IMR-90 (cell line): ENCODE data around the gene GPA33.

ENCODE experiments used
- BHLHE40 ChIP-seq: fragments of 150-350 bp; IDR thresholded peaks from 2 replicates; pipeline ENCODE4 v1.6.1; 2016; ENCODE audit warnings: mild to moderate bottlenecking, low read depth, low read length
- CHD1 ChIP-seq: IDR thresholded peaks from 2 replicates; pipeline ENCODE4 v1.6.1; 2012; ENCODE audit warnings: low read depth, low read length, improper control_type of control experiment
- CTCF ChIP-seq: conservative IDR thresholded peaks from 2 replicates; pipeline ENCODE4 v1.5.1; 2012; ENCODE audit warnings: mild to moderate bottlenecking, low read depth, low read length, improper control_type of control experiment
- ELK1 ChIP-seq: fragments of 150-350 bp; IDR thresholded peaks from 2 replicates; pipeline ENCODE4 v1.6.1; 2016; ENCODE audit warnings: low read depth, mild to moderate bottlenecking, low read length, moderate library complexity, borderline replicate concordance
- FOS ChIP-seq: fragments of 150-350 bp; IDR thresholded peaks from 2 replicates; pipeline ENCODE4 v1.6.1; 2016; ENCODE audit warnings: low read depth, low read length
- MAFK ChIP-seq: IDR thresholded peaks from 2 replicates; pipeline ENCODE4 v1.6.1; 2012; ENCODE audit warnings: low read depth, low read length, improper control_type of control experiment
- MXI1 ChIP-seq: IDR thresholded peaks from 2 replicates; pipeline ENCODE4 v1.6.1; 2012; ENCODE audit warnings: low read depth, mild to moderate bottlenecking, low read length, moderate library complexity, borderline replicate concordance
- POLR2A ChIP-seq: IDR thresholded peaks from 2 replicates; pipeline ENCODE4 v1.6.1; 2012; ENCODE audit warnings: mild to moderate bottlenecking, low read depth, low read length
- RAD21 ChIP-seq: IDR thresholded peaks from 2 replicates; pipeline ENCODE4 v1.6.1; 2012; ENCODE audit warnings: low read length, improper control_type of control experiment
- RCOR1 ChIP-seq: IDR thresholded peaks from 2 replicates; pipeline ENCODE4 v1.6.1; 2012; ENCODE audit warnings: mild to moderate bottlenecking, low read length, improper control_type of control experiment; ENCODE audit not compliant: insufficient replicate concordance
- RFX5 ChIP-seq: IDR thresholded peaks from 2 replicates; pipeline ENCODE4 v1.8.0; 2012; ENCODE audit warnings: low read depth, mild to moderate bottlenecking, low read length, moderate library complexity
- SMC3 ChIP-seq: fragments of 150-350 bp; IDR thresholded peaks from 2 replicates; pipeline ENCODE4 v1.6.1; 2016; ENCODE audit warnings: low read depth, mild to moderate bottlenecking, antibody characterized with exemption, low read length, moderate library complexity
- USF2 ChIP-seq: fragments of 150-350 bp; IDR thresholded peaks from 2 replicates; pipeline ENCODE4 v1.6.1; 2017; ENCODE audit warnings: mild to moderate bottlenecking, antibody characterized with exemption, low read length, low read depth

- TF ChIP-seq CTCF = no peak
- TF ChIP-seq USF2 = no peak
- TF ChIP-seq POLR2A = no peak
- TF ChIP-seq BHLHE40 = no peak
- no peak for TF ChIP-seq SMC3
- TF ChIP-seq MAFK = no peak
- no peak for TF ChIP-seq RCOR1
- no peak for TF ChIP-seq FOS
- no peak for TF ChIP-seq ELK1
- no peak for TF ChIP-seq MXI1
- TF ChIP-seq RFX5 = no peak
- no peak for TF ChIP-seq RAD21
- no peak for TF ChIP-seq CHD1
Observed at GRCh38 chr1:167128261-167129227, 38.4 kb upstream of the GPA33 start.
